ENCODE results near the gene KDM4F. TPM values are rescaled to one million over a fixed set of nuclear protein-coding genes. Genes with fewer than 3 reads are reported as not detected.
"Not testable (repeated sequence)": the region's sequence is repeated elsewhere in the genome, so short reads cannot be mapped to it uniquely, and the experiment has no call there.

The KDM4F gene
- total RNA-seq: not detected

DNA sequence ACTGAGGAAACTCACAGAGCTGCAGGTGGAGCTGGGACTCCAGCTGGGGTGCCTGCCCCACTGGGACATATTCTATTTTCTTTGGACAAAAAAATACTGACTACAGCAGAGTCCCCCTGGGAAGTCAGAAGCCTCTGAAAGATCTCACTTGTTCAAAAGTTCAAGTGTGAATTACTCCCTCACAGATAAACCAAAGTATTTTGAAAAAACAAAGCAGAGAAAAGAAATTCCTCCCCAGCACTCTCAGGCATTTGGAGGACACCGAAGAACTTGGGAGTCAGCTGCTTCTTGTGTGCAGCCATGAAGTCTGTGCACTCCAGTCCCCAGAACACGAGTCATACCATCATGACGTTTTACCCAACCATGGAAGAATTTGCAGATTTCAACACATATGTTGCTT is at the start of gene KDM4F:
Gene KDM4F (plus strand): TSS at position 301 of the 400 bp plus-strand sequence.
- DNase-seq (ENCODE audit: low spot score); intact Hi-C loops (cut with DNase I); ATAC-seq: not testable (repeated sequence)

DNA sequence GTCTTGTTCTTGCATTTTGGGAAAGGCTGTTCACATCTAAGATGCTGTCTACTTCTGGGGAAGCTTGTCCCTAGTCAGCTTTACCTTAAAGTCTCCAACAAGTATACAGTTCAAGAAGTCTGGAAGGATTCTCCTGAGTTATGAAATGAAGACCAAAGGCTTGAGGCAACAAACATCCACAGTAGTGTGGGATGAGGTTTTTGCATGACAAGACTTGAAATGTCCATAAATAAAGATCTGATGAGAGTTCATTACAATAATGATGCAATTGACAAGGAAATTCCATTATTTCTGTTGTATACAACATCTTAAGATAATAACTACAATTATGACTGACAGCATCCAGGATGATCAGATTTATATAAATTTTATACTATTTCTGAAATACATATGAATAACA is 45.5 kb upstream of the KDM4F start:
- intact Hi-C loops (cut with DNase I): no loop called here
- DNase-seq (ENCODE audit: low spot score) (no peak), ATAC-seq (no peak)

DNA sequence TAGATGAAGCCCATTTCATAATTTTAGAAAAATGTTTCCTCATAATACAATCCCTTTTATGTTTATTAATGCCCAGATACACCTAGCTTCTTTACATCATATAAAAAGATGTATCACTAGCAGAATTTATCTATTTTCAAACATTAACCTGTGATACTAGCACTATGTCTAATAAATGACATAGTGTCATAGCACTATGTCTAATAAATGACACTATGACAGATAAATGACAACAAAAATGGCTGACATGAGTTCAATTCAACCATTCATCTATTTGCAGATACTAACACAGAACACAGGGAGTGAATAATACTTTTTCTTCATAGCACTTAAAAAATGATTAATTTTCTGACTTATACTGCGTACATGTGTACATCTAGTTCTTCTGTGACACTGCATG is 43.6 kb upstream of the KDM4F start:
- ATAC-seq: no peak
- intact Hi-C loops (cut with DNase I): no loop called here
- no peak for DNase-seq (ENCODE audit: low spot score)

DNA sequence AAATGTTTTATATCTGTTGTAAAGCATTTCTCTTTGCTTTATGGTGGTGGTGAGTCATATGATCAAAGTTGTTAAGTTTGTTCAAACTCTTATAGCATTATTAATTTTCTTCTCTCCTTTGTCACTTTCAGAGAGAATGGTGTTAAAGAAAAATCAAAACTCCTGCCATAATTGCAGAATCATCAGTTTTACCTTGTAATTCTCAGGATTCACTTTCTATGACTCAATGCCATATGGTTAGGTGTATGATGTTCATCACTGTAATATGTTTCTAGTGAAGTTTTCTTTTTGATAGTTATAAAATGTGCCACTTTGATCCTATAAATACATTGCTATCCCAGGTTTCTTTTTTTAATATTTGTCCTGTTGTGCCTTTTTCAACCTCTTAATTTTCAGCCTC is 37.8 kb upstream of the KDM4F start:
- DNase-seq (ENCODE audit: low spot score): no peak
- ATAC-seq: no peak
- intact Hi-C loops (cut with DNase I): no loop called here

DNA sequence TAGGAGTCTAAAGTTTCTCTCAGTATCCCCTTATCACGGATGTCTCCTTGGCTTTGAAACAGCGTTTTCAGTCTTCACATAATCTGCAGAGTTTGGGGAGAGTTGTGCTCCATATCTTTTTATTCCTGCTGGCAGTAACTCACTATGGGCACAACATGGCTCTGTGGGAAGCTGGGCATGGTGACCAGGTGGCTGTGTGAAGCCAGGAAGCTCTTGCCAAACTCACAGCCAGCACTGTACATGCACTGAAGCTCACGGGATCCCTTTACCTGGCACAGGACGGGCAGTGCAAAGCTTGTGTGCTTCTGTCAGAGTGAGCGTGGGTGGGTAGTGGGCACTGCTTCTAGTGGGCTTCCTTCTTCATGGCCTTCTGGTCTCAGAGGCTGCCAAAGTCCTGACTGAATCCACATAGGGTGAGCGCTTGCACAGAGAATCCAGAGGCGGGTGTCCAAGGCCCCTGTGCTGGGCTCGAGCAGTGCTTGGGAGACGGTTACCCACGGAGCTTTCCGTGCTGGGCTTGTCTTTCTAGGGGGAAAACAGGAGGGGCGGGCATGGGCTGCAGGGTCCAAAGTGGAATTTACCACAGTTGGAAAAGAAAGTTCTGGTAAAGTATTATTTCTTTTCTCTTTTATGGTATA is 34.9 kb upstream of the KDM4F start:
- intact Hi-C loops (cut with DNase I): no loop called here
- ATAC-seq: no peak
- no peak for DNase-seq (ENCODE audit: low spot score)

DNA sequence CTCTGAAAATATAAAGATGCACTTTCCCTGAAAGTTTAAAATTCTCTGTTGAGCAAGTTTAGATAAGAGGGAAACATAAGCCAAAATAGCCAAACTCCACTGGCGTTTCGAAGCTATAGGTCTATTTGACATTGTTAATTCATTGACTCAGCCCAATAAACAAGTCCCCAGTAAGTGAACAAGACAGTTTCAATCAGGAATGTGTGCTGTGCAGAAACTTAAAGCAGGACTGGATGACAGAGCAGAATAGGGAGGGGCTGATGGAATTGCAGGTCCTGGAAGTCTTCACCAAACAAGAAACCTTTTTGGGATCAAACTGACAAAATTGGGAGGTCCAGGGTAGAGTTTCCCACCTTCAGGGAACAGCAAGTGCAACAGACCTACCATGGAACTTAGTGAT is 33.1 kb upstream of the KDM4F start:
- intact Hi-C loops (cut with DNase I): no loop called here
- ATAC-seq: no peak

DNA sequence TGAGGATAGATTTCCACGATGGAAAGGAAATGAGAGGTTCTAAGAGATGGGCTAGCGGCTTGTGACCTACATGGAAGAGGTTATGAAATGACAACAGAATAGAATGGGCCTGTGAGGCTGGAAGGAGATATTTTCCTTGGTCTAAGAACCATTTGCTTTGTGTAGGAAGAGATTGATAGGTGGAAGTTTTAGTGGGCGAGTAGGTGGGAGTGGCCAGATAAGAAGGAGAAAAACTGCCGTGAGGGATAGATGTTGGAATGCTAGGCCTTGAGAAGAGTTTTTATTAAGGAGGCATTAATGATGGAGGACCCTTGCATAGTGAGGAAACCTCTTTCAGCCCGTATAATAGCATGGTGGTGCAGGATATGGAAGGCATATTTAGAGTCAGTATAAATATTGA is 27.8 kb upstream of the KDM4F start:
- DNase-seq (ENCODE audit: low spot score); intact Hi-C loops (cut with DNase I); ATAC-seq: not testable (repeated sequence)

More for the DNA sequence above, 33.1 kb upstream of the KDM4F start:
- no peak for DNase-seq (ENCODE audit: low spot score)

DNA sequence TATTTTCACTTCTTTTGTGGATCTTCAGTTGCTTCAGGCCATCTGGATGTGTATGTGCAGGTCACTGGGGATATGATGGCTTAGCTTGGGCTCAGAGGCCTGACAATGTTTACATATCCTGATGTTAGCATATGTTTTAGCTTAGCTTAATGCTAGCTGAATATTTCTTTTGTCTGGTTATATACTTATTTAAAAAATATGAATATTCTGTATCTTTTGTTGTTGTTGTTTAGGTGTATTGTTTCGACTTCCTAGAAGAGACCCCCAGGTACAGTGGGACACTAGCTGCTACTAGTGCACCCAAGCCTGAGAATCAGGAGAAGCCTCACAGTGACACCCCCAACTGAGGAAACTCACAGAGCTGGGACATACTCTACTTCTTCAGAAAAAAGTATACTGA is 24.3 kb upstream of the KDM4F start, which contains the start of gene KDM4E:
Gene KDM4E (plus strand): TSS at position 301 of the 400 bp plus-strand sequence. CDS start 300 bp downstream, outside the sequence.
- no peak for ATAC-seq
- DNase-seq (ENCODE audit: low spot score): no peak
- intact Hi-C loops (cut with DNase I): no loop called here

DNA sequence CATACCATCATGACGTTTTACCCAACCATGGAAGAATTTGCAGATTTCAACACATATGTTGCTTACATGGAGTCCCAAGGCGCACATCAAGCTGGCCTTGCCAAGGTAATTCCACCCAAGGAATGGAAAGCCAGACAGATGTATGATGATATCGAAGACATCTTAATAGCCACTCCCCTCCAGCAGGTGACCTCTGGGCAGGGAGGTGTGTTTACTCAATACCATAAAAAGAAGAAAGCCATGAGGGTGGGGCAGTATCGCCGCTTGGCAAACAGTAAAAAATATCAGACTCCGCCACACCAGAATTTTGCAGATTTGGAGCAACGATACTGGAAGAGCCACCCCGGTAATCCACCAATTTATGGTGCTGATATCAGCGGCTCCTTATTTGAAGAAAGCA is 23.6 kb upstream of the KDM4F start:
- intact Hi-C loops (cut with DNase I); ATAC-seq: not testable (repeated sequence)

DNA sequence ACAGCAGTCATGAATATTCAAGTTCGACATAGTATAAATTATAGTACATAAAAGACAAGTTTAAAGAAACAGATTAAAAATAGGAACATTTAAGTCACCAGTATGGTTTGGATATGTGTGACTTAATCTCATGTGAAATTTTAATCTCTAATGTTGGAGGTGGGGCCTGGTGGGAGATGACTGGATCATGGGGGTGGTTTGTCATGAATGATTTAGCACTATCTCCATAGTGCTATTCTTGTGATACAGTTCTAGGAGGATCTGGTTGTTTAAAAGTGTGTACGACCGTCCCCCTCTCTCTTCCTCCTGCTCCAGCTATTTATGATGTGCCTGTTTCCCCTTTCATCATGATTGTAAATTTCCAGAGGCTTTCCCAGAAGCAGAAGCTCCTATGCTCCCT is 20.9 kb upstream of the KDM4F start:
- intact Hi-C loops (cut with DNase I): no loop called here
- ATAC-seq: no peak

More for the DNA sequence above, 23.6 kb upstream of the KDM4F start:
- not testable (repeated sequence) for DNase-seq (ENCODE audit: low spot score)

DNA sequence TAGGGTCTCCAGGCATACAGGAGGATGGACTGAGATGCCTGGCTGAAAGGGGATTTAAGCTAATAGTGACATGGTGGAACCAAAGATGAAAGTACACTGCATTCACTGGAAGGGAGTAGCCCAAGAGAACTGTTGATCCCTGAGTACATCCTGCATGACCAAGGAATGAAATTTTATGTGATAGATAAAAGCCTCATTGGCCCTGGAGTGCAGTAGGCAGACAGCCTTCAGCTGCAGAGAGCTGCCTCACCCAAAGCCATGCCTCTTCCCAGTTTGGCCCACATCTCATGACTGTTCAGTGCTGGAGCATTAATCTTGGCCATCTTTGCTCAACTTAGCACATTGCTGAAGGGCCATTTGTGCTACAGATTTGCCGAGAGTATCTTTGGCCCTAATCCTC is 16.2 kb upstream of the KDM4F start:
- intact Hi-C loops (cut with DNase I): loop anchor here (5.0 kb wide), 1 partner anchor 1131 kb away; no protein-coding TSS in a partner anchor
- ATAC-seq: no peak

More for the DNA sequence above, 20.9 kb upstream of the KDM4F start:
- no peak for DNase-seq (ENCODE audit: low spot score)

DNA sequence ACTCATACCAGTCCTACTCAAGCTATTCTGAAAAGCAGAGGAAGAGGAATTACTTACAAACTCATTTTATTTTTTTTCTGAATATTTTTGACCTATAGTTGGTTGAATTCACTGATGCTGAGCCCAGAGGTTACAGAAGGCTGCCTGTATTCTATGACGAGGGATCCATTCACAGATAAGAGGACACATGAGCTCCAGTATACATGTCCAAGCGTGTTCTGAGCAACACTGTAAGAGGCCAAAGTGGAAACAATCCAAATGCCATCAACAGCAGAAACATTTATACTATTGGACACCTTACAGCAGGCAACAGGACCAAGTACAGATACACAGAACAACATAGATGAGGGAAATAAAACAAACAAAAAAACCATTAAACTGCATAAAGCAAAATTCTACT is 13.9 kb upstream of the KDM4F start:
- DNase-seq (ENCODE audit: low spot score) (no peak), ATAC-seq (no peak)
- intact Hi-C loops (cut with DNase I): no loop called here

More for the DNA sequence above, 16.2 kb upstream of the KDM4F start:
- DNase-seq (ENCODE audit: low spot score): no peak

DNA sequence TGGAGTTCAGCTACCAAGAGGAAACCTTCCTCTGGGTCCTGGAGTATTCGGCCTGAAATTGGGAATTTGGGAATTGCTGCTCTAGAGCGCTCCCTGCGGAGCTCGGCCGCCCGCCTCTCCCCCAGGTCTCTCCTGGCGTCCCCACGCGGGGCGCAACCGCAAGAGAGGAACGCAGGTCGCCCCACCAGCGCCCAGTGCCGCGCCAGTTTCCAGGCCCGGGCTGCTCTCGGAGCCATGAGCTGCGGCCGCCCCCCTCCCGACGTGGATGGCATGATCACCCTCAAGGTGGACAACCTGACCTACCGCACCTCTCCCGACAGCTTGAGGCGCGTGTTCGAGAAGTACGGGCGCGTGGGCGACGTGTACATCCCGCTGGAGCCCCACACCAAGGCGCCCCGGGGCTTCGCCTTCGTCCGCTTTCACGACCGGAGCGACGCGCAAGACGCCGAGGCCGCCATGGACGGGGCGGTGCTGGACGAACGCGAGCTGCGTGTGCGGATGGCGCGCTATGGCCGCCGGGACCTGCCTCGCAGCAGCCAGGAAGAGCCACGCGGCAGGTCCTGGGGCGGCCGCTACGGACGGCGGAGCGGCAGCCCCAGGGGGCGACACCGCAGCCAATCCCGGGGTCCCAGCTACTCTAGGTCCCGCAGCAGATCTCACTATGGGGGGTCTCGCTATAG is 11.7 kb upstream of the KDM4F start:
- DNase-seq (ENCODE audit: low spot score); intact Hi-C loops (cut with DNase I): not testable (repeated sequence)
- peak; percentile 81 for ATAC-seq

DNA sequence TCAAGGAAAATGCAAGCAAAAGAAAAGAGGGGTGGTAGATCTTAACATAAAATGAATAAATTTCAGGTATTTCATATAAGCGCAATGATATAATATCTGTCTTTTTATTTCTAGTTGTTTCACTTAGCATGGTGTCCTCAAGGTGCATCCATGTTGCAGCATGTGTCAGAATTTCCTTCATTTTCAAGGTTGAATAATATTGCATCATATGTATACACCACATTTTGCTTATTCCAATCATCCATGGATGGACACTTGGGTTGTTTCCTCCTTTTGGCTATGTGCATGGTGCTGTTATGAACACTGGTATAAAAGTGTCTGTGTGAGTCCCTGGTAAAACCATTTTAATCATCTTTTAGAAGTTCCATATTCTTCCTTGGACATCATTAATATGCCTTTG is 7.0 kb upstream of the KDM4F start:
- intact Hi-C loops (cut with DNase I): no loop called here
- no peak for DNase-seq (ENCODE audit: low spot score)
- ATAC-seq: no peak

DNA sequence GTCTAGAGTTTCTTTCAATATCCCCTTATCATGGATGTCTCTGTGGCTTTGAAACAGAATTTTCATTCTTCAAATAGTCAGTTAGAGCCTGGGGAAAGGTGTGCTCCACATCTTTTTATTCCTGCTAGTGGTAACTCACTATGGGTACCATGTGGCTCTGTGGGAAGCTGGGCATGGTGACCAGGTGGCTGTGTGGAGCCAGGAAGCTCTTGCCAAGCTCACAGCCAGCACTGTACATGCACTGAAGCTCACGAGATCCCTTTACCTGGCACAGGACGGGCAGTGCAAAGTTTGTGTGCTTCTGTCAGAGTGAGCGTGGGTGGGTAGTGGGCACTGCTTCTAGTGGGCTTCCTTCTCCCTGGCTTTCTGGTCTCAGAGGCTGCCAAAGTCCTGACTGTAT is 6.3 kb upstream of the KDM4F start:
- intact Hi-C loops (cut with DNase I): no loop called here
- DNase-seq (ENCODE audit: low spot score) (no peak), ATAC-seq (no peak)

DNA sequence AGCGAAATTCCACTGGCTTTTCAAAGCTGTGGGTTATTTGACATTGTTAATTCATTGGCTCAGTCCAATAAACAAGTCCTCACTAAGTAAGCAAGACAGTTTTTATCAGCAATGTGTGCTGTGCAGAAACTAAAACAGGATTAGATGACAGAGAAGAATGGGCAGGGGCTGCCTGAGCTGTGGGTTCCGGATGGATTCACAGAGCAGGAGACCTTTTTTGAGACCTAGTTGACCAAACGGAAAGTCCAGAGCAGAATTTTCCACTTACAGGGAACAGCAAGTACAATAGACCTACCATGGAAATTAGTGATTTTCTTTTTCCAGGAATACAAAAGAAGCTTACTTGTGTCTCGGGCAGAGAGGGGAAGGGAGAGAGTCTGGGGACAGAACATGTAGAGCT is 5.2 kb upstream of the KDM4F start:
- ATAC-seq (no peak), DNase-seq (ENCODE audit: low spot score) (no peak)
- intact Hi-C loops (cut with DNase I): no loop called here

DNA sequence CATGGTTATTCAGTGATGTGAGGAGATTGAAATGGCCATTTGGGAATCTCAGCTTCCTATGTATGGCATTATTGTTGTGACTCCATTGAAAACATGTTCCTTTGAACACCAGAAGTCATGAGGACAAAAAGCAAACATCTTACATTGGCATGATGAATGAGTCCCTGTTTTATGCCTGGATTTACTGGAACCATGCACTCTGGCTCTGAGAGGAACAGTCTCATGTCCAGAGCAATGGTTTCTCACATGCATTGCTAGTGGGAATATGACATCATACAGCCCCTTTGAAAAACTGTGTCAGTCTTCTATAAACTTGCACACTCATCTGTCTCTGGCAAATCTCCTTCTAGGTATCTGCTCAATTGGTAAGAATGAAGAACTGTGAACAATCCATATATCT is 3.4 kb upstream of the KDM4F start:
- DNase-seq (ENCODE audit: low spot score) (no peak), ATAC-seq (no peak)
- intact Hi-C loops (cut with DNase I): no loop called here

DNA sequence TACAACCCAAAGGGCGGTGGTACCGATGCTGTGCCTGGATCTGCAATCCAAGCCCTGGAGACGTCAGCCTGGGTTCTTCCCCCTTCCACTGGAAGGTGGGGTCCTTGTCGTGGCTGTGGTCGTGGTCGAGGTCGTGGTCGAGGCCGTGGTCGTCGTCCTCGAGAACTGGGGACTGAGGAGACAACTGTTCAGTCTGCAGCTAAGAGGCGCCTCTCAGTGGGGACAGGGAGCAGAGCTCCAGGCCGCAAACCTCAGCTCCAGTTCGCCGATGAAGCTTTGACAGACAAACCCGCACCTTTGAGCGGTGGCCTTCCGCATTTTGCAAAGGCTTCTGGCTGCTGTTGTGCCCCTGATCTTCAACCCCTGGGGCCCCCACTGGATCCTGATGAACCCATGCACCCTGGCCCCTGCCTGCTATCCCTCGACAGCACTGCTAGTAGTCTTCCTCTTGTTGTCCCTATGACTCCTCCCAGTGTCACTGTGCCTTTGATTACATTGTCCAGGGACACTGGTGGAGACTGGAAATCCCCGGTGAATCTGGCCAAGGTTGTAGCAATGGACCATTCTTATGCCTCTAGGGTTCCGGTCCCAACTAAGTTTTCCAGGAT is 1.5 kb downstream of the KDM4F start:
- no peak for DNase-seq (ENCODE audit: low spot score)
- no peak for ATAC-seq
- intact Hi-C loops (cut with DNase I): no loop called here

DNA sequence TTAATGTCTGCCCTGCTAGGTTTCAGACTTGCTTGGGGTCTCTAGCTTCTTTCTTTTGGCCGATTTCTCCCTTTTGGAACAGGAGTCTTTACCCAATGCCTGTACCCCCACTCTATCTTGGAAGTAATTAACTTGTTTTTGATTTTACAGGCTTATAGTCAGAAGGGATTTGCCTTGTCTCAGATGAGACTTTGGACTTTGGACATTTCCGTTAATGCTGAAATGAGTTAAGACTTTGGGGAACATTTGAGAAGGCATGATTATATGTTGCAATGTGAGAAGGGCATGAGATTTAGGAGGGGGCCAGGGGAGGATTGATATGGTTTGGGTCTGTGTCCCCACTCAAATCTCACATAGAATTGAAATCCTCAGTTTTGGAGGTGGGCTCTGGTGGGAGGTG is 5.1 kb downstream of the KDM4F start:
- DNase-seq (ENCODE audit: low spot score) (no peak), ATAC-seq (no peak)
- intact Hi-C loops (cut with DNase I): no loop called here

DNA sequence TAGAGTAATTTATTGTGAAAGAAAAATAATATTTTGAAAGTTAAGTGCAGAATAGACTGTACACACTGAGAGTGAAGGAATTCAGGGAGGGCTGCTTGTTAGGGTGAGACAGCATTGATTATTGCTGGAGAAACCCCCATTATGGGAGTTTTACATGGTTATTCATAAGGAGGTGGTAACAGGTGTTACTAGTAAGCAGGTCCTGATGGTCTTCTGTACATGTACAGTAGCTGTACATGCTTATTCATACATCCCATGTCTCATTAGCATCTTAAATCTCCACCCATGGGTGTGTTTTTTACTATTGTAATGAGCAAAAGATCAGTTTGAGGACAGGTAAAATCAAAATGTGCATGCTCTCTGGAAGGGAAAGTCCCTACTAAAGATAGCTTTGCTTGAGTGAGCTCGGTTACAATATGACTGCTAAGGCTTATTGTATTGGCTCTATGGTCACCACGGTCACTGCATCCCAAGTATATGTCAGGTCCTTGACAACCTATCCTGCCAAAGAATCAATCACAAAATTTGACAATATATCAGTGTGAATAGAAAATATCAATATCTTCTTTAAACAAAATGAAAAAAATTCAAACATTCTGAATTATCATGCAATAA is 6.2 kb downstream of the KDM4F start:
- no peak for ATAC-seq
- DNase-seq (ENCODE audit: low spot score): no peak
- intact Hi-C loops (cut with DNase I): no loop called here
